ENCODE results near the gene SLC1A2.

SLC1A2 gene

DNA sequence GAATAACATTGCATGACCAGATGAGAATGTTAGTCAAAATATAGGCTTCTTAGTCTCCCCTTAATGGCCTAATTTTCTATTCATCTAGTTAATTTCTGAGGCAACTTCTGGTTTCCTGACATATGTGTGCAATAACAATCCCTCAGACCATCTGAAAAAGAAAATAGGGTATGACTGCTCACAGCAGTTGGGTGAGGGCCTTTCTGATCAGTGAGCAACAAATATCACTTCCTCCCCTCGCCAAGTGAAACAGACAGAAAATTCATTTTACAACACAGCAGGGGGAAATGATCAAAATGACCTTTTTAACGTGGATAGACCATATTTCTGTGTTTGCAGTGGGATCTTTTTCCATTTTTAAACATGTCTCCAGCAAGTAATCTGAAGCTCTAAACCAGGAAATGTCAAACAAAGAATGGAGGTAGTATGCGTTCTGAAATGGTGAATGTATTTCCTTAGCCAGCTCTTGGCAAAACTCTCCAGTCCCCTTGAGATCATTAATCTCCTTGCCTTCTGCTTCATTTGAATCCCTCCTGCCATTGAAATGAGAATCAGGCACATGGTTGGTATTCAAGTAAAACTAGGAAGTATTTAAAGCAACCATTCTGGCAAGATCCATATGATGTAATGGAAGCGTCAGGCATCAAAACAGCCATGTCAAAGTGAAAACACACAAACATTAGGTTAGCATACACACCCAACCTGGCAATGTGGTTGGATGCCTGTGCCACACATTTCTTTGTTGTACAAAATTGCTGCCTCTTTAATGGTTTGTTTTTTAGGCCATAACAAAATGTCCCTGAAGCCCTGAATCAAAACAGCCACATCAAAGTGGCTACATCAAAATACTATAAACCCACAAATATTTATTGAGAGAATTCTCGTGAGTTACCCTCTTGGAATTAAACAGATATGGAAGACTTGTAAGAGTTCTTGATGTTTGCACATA lies 100.1 kb downstream of the SLC1A2 start:
- DNase-seq (ENCODE audit: insufficient read length) (no peak), FAIRE-seq (peak; percentile 90)
- TF ChIP-seq POLR2A (IDR thresholded peaks at IDR 0.05; ENCODE audit: low read depth, low read length) (no peak), TAF1 (IDR thresholded peaks at IDR 0.05; ENCODE audit: borderline replicate concordance, low read depth, low read length) (no peak), POLR2AphosphoS5 (IDR thresholded peaks at IDR 0.05; ENCODE audit: low read depth, low read length) (no peak)

DNA sequence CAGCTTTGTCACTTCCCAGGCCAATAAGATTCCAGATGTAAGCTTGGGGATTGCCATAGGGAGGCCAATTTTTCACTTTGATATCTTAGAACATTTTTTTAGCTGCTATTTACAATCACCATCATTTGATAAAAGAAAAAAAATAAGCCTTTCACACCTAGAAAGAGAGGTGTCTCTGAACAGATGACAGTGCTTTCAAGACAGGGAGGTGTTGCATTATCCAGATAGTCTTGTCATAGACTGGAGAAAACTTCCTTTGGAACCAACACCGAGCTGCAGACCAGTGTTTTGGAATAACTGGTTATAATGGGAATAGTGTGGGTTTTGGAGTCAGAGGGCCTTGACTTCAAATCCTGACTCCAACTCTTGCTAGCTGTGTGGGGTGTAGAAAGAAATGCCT lies 101.0 kb downstream of the SLC1A2 start:
- FAIRE-seq (no peak), DNase-seq (ENCODE audit: insufficient read length) (no peak)
- no peak for TF ChIP-seq POLR2A (IDR thresholded peaks at IDR 0.05; ENCODE audit: low read depth, low read length)
- no peak for TF ChIP-seq POLR2AphosphoS5 (IDR thresholded peaks at IDR 0.05; ENCODE audit: low read depth, low read length)
- no peak for TF ChIP-seq TAF1 (IDR thresholded peaks at IDR 0.05; ENCODE audit: borderline replicate concordance, low read depth, low read length)

DNA sequence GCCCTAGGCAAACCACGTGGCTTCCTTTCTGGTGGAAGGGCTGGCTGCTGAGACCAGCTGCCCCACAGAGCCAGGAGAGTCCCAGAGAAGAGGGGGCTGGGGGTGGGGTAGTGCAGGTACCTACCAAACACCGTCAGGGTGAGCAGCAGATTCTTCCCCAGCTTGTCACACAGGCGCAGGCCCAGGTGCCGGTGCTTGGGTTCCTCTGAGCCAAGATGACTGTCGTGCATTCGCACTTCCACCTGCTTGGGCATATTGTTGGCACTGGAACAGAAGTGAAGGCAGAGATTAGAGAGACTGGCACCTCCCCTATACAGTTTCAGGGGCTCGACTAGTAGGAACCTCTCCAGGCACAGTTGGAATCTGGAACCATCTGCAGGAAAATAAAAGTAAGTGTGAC lies 102.1 kb downstream of the SLC1A2 start:
- TF ChIP-seq TAF1 (IDR thresholded peaks at IDR 0.05; ENCODE audit: borderline replicate concordance, low read depth, low read length) (no peak), POLR2AphosphoS5 (IDR thresholded peaks at IDR 0.05; ENCODE audit: low read depth, low read length) (no peak), POLR2A (IDR thresholded peaks at IDR 0.05; ENCODE audit: low read depth, low read length) (no peak)
- DNase-seq (ENCODE audit: insufficient read length): no peak

DNA sequence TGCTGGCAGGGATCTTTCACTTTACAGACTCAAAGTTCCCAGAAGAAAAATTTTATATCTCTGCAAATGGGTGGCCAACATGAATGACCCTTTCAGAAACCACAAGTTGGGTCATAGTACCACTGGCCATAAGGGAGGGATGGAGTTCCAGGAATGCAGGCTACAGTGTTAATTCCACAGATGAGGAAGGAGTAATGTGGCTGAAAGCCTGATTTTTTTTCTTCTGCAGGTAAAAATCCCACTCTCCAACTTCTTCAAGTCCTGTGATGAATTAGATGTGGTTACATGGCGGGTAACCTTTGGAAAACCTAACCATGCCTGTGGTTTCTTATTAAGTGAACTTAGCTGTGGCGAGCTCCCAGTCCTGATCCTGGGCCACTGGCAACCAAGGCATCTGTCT lies 103.2 kb downstream of the SLC1A2 start:
- peak; percentile 38 for FAIRE-seq
- no peak for DNase-seq (ENCODE audit: insufficient read length)

More for the DNA sequence above, 102.1 kb downstream of the SLC1A2 start:
- no peak for FAIRE-seq

DNA sequence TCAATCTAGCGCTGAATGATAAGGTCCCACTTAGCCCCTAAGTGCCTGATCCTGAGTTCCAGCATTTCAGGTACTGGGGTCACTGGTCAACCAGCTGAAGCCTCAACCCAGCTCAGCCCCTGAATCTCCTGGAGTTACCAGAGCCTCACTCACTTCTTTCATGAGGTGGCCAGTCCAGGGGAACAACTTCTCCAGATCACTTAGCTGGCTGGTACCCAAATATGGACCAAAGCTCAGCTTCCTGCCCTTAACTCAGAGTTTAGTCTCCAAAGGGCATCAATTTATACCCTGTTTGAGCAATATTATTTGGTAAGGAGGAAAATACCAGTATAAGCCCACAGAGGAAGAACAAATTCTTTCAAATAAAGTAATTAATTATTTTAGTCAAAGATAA lies 105.6 kb downstream of the SLC1A2 start:
- FAIRE-seq (no peak), DNase-seq (ENCODE audit: insufficient read length) (no peak)
- no peak for TF ChIP-seq POLR2AphosphoS5 (IDR thresholded peaks at IDR 0.05; ENCODE audit: low read depth, low read length)

More for the DNA sequence above, 103.2 kb downstream of the SLC1A2 start:
- TF ChIP-seq POLR2AphosphoS5 (IDR thresholded peaks at IDR 0.05; ENCODE audit: low read depth, low read length) (no peak), POLR2A (IDR thresholded peaks at IDR 0.05; ENCODE audit: low read depth, low read length) (no peak)

DNA sequence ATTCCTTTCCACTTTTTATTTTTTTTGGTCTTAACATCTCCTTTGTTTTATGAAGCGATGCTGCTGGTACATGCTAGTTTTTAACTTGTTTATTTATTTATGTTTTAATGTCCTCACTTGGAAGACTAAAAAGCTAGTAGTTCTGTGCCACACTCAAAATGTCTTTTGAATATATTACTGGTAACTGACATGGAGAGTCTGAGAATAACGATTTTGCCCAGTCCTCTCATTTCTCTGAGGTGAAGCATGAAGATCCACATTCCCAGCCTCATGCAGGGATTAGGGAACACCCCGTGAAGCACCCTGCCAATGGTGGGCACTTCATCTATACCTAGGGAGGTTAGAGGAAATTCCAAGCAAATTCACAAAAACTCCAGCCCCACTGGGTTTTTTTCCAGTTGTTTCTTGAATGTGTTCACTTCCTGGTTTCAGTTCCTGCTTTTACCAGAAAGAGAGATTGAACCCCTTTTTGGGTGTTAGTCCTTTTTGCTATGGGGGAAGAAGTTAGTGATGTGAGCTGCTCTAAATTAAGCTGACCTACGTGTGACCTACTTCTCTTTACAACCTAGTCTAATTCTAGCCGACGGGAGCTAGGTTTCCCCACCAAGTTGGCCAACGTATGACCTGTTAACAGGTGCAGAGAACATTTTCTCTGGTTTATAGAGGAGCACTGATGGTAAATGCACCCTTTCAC lies 106.1 kb downstream of the SLC1A2 start:
- peak; percentile 42 for DNase-seq (ENCODE audit: insufficient read length)
- TF ChIP-seq TAF1 (IDR thresholded peaks at IDR 0.05; ENCODE audit: borderline replicate concordance, low read depth, low read length) (no peak), POLR2A (IDR thresholded peaks at IDR 0.05; ENCODE audit: low read depth, low read length) (0 out of 2 replicates have a peak, but pooled peaks have one; percentile 18), POLR2AphosphoS5 (IDR thresholded peaks at IDR 0.05; ENCODE audit: low read depth, low read length) (0 out of 2 replicates have a peak, but pooled peaks have one; percentile 40)
- FAIRE-seq: peak; percentile 99

DNA sequence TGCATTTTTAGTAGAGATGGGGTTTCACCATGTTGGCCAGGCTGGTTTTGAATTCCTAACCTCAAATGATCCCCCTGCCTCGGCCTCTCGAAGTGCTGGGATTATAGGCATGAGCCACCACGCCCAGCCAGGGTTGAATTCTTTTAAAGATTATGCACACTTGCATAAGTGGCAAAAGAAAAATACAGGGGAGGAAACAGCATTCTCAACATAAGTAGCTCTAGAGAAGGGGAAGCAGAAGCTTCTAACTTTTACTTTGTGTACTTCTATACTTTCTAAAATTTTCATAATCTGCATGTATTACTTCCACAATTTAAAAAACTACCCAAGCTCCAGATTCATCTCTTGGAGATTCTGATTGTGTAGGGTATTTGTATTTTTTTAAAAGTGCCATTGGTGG lies 108.0 kb downstream of the SLC1A2 start:
- no peak for DNase-seq (ENCODE audit: insufficient read length)
- no peak for TF ChIP-seq POLR2A (IDR thresholded peaks at IDR 0.05; ENCODE audit: low read depth, low read length)
- TF ChIP-seq TAF1 (IDR thresholded peaks at IDR 0.05; ENCODE audit: borderline replicate concordance, low read depth, low read length): no peak
- no peak for TF ChIP-seq POLR2AphosphoS5 (IDR thresholded peaks at IDR 0.05; ENCODE audit: low read depth, low read length)
- FAIRE-seq: no peak

DNA sequence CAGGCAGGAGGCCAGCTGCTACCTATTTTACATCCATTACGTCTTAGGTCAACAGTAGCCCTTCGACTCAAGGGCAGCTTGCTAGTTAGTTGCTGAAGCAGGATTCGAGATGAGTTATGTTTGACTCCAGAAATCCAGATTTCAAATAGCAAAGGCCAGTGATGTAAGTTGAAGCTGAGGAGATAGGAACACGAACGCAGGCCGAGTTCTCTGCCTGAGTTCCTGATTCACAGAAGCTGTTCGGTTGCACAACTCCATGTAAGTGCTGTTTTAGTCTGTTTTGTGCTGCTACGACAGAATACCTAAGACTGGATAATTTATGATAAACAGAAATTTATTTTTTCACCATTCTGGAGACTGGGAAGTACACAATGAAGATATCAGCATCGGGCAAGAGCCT lies 111.2 kb downstream of the SLC1A2 start:
- DNase-seq (ENCODE audit: insufficient read length) (no peak), FAIRE-seq (no peak)
- TF ChIP-seq TAF1 (IDR thresholded peaks at IDR 0.05; ENCODE audit: borderline replicate concordance, low read depth, low read length): no peak
- no peak for TF ChIP-seq POLR2AphosphoS5 (IDR thresholded peaks at IDR 0.05; ENCODE audit: low read depth, low read length)
- TF ChIP-seq POLR2A (IDR thresholded peaks at IDR 0.05; ENCODE audit: low read depth, low read length): no peak

DNA sequence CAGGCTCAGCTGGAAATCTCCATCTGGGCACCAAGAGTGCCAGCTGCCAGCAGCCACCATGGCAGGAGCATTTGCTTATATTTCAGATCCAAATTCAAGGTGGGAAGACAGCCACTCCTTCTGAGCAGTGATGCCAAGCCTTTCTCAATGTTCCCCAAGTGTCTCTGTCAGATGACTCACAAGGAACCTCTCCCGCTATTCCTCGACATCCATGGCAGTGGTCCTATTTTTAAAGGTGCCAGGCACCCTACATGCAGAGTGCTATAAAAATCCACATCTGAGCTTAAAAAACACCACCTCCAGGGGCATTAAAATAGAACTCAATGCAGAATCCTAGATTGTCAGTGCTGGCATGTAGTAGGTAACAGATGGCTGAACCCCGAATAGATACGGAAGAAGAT lies 112.1 kb downstream of the SLC1A2 start:
- no peak for DNase-seq (ENCODE audit: insufficient read length)
- TF ChIP-seq POLR2AphosphoS5 (IDR thresholded peaks at IDR 0.05; ENCODE audit: low read depth, low read length) (no peak), TAF1 (IDR thresholded peaks at IDR 0.05; ENCODE audit: borderline replicate concordance, low read depth, low read length) (no peak), POLR2A (IDR thresholded peaks at IDR 0.05; ENCODE audit: low read depth, low read length) (no peak)
- FAIRE-seq: no peak

DNA sequence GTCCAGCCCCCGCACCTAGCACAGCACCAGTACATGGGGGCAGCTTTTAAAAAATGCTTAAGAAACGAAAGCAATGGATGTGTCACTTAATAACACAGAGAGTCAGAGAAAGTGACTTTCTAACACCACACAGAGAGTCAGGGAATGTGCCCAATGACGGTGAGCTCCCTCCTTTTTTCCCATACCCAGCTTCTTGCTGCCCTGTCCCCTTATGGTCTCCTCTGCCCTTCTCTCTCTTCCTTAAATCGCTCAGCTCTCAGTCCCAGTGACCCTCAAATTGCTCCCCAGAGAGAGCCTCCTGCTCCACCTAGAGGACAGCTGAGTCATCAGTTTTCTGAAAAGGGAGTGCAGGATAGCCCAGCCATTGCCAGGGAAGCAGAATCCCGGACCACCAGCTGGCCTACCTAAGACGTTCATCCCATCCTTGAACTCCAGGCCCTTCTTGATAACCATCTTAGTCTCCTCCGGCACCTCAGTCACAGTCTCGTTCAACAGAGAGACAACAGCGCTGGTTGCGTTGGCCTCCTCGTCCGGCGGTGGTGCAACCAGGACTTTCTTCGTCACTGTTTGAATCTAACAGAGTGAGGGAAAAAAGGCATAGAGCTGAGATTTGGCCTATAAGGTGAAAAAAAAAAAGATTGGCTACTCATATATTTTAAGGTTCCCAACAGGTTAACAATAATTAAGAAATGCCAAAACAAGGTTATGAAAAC lies 113.5 kb downstream of the SLC1A2 start:
- DNase-seq (ENCODE audit: insufficient read length): peak; percentile 15
- peak; percentile 93 for FAIRE-seq
- TF ChIP-seq TAF1 (IDR thresholded peaks at IDR 0.05; ENCODE audit: borderline replicate concordance, low read depth, low read length) (no peak), POLR2A (IDR thresholded peaks at IDR 0.05; ENCODE audit: low read depth, low read length) (no peak), POLR2AphosphoS5 (IDR thresholded peaks at IDR 0.05; ENCODE audit: low read depth, low read length) (no peak)

DNA sequence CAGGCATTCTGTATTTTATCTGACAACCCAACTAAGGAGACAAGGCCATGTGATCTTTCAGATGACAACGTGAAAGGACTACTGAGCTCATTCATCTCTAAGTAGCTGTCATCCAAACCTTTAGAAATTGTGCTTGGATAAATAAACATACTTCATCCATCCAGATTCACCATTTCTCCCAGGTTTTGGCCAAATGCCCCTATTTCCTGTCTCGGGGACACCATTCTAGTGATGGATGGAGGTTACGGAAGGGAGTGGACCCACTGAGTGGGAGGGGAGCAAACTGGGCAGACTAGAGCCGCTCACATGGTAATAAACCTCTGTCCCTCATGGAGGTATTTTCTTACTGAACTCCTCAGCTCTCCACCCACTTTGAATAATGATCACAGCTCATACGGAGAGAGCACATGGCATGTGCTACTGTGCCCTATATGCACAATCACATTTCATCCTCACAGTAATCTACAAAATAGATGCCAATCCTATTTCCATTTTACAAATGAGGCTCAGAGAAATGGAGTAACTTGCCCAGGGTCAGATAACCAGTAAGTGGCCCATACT lies 114.4 kb downstream of the SLC1A2 start:
- DNase-seq (ENCODE audit: insufficient read length) (no peak), FAIRE-seq (peak; percentile 83)

More for the DNA sequence above, 114.4 kb downstream of the SLC1A2 start:
- TF ChIP-seq POLR2A (IDR thresholded peaks at IDR 0.05; ENCODE audit: low read depth, low read length) (no peak), POLR2AphosphoS5 (IDR thresholded peaks at IDR 0.05; ENCODE audit: low read depth, low read length) (no peak), TAF1 (IDR thresholded peaks at IDR 0.05; ENCODE audit: borderline replicate concordance, low read depth, low read length) (no peak)
